Measurements from ENCODE around the gene INF2.

DNA sequence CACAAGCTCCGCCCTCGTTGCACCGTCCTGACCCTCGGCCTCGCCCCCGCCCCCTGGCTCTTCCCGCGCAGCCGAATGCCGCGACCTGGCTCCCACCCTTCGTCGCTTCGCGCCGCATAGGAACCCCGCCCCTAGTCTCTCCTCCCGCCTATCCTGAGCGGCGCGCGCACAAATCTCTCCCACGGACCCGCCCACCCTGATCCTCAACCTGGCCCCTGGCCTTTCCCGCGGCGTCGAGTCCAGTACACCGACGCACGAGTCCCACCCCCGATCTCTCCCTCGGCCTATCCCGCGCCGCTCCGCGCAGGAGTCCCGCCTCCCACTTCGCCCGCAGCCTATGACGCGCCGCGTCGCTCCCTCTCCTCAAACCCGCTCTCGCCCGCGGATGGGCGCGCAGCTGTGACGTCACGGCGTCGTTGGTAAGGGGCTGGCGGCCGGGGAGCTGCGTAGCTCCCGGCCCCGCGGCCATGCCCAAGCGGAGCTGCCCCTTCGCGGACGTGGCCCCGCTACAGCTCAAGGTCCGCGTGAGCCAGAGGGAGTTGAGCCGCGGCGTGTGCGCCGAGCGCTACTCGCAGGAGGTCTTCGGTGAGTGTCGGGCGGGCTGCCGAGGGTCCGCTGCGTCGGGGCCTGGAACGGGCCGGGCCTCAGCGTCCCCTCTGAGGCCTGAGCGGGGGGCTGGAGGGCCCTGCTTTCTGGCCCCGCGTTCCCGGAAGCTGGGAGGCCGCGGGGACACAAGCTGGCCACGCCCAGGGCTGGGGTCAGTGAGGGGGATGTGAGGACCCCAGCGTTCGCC lies 63.5 kb downstream of the INF2 start, which contains the start of gene SIVA1:
- TF ChIP-seq, protein P1, sequence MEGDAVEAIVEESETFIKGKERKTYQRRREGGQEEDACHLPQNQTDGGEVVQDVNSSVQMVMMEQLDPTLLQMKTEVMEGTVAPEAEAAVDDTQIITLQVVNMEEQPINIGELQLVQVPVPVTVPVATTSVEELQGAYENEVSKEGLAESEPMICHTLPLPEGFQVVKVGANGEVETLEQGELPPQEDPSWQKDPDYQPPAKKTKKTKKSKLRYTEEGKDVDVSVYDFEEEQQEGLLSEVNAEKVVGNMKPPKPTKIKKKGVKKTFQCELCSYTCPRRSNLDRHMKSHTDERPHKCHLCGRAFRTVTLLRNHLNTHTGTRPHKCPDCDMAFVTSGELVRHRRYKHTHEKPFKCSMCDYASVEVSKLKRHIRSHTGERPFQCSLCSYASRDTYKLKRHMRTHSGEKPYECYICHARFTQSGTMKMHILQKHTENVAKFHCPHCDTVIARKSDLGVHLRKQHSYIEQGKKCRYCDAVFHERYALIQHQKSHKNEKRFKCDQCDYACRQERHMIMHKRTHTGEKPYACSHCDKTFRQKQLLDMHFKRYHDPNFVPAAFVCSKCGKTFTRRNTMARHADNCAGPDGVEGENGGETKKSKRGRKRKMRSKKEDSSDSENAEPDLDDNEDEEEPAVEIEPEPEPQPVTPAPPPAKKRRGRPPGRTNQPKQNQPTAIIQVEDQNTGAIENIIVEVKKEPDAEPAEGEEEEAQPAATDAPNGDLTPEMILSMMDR (conservative IDR thresholded peaks at IDR 0.05 in 1 of 2, IDR thresholded peaks at IDR 0.05 in 1 of 2; ENCODE audit: extremely low read depth in 1 of 2, insufficient read depth in 1 of 2, low read depth in 1 of 2, low read length in 2 of 2) = no peak
- no peak for TF ChIP-seq EZH2 (IDR thresholded peaks at IDR 0.05; ENCODE audit: borderline replicate concordance, low read length)

Data from mammary epithelial cell (primary cell).